Placental epithelial cell (primary cell): ENCODE data around the gene ATP5F1D. TPM values are rescaled to one million over a fixed set of nuclear protein-coding genes. Genes with fewer than 3 reads are reported as not detected.

Experiments
- total RNA-seq: library from RNA; depleted of rRNA; stranded (reverse); fragments of >200 nt; gene quantifications from 2 replicates; pipeline ENCODE4 v1.2.3, GENCODE V29; 2012

The ATP5F1D gene
- total RNA-seq = 22.0 and 23.4 TPM in 2 replicates

GRCh38 chr19:1241417-1242095 is at the start of gene ATP5F1D:
Gene ATP5F1D, plus strand, starts transcription at chr19:1241751. Its CDS starts 100 bp downstream, at chr19:1241851.

GRCh38 chr19:1205114-1206099 is 36.1 kb upstream of the ATP5F1D start, which contains the start of gene STK11:
Gene STK11, plus strand, starts transcription at chr19:1205778. Its CDS starts 1,136 bp downstream, at chr19:1206914.

GRCh38 chr19:1237754-1238368 is 3.7 kb upstream of the ATP5F1D start, which contains the start of gene CBARP:
Gene CBARP, minus strand, starts transcription at chr19:1238005. Its CDS starts 1,905 bp downstream, at chr19:1236100.

GRCh38 chr19:1248139-1248785 is 6.7 kb downstream of the ATP5F1D start, which contains the start of gene MIDN:
Gene MIDN, plus strand, starts transcription at chr19:1248583. Its CDS starts 1,714 bp downstream, at chr19:1250297.

GRCh38 chr19:1269065-1269477 is 27.5 kb downstream of the ATP5F1D start, which contains the start of gene CIRBP:
Gene CIRBP, plus strand, starts transcription at chr19:1269332. Its CDS starts 1,602 bp downstream, at chr19:1270934.

GRCh38 chr19:1275260-1275975 is 33.9 kb downstream of the ATP5F1D start, which contains the start of gene FAM174C:
Gene FAM174C, plus strand, starts transcription at chr19:1275530. Its CDS starts 20 bp downstream, at chr19:1275550.

GRCh38 chr19:1285737-1286360 is 44.3 kb downstream of the ATP5F1D start, which contains the start of gene EFNA2:
Gene EFNA2, plus strand, starts transcription at chr19:1285873. Its CDS starts 296 bp downstream, at chr19:1286169.

Other genes starting within 250 kb of the ATP5F1D start
- gene GRIN3B, start 241.3 kb upstream of the ATP5F1D start, total RNA-seq = under 0.01 and 0.79 TPM in 2 replicates
- gene TMEM259, start 220.6 kb upstream of the ATP5F1D start, total RNA-seq = 79.3 and 114 TPM in 2 replicates
- gene RNU6-2, start 220.2 kb upstream of the ATP5F1D start, total RNA-seq = not detected in 2 replicates
- gene CNN2, start 215.1 kb upstream of the ATP5F1D start, total RNA-seq = 33.0 and 118 TPM in 2 replicates
- 13.0 and 14.0 TPM in 2 replicates for gene ABCA7, start 201.6 kb upstream of the ATP5F1D start, total RNA-seq
- gene ARHGAP45, start 174.6 kb upstream of the ATP5F1D start, total RNA-seq = 1.2 and 8.4 TPM in 2 replicates
- 55.0 and 196 TPM in 2 replicates for gene POLR2E, start 146.4 kb upstream of the ATP5F1D start, total RNA-seq
- 203 and 236 TPM in 2 replicates for gene GPX4, start 137.8 kb upstream of the ATP5F1D start, total RNA-seq
- 42.0 and 42.2 TPM in 2 replicates for gene SBNO2, start 67.5 kb upstream of the ATP5F1D start, total RNA-seq
- gene STK11, start 36.0 kb upstream of the ATP5F1D start, total RNA-seq = 61.2 and 76.1 TPM in 2 replicates
- 1.6 and 3.5 TPM in 2 replicates for gene CBARP, start 3.7 kb upstream of the ATP5F1D start, total RNA-seq
- gene MIDN, start 6.8 kb downstream of the ATP5F1D start, total RNA-seq = 22.0 and 27.9 TPM in 2 replicates
- 223 and 337 TPM in 2 replicates for gene CIRBP, start 27.6 kb downstream of the ATP5F1D start, total RNA-seq
- gene FAM174C, start 33.8 kb downstream of the ATP5F1D start, total RNA-seq = 22.0 and 46.3 TPM in 2 replicates
- gene EFNA2, start 44.1 kb downstream of the ATP5F1D start, total RNA-seq = 0.39 TPM in 1 of 2 replicates, not detected in the other
- 34.9 and 91.4 TPM in 2 replicates for gene NDUFS7, start 142.2 kb downstream of the ATP5F1D start, total RNA-seq
- gene GAMT, start 159.8 kb downstream of the ATP5F1D start, total RNA-seq = 13.3 and 15.5 TPM in 2 replicates
- gene DAZAP1, start 165.8 kb downstream of the ATP5F1D start, total RNA-seq = 27.1 and 58.3 TPM in 2 replicates
- gene RPS15, start 196.6 kb downstream of the ATP5F1D start, total RNA-seq = 534 and 674 TPM in 2 replicates
- 0.22 and 0.39 TPM in 2 replicates for gene APC2, start 208.4 kb downstream of the ATP5F1D start, total RNA-seq
- 30.1 and 36.9 TPM in 2 replicates for gene C19orf25, start 237.5 kb downstream of the ATP5F1D start, total RNA-seq
- gene PCSK4, start 248.6 kb downstream of the ATP5F1D start, total RNA-seq = 2.5 and 3.1 TPM in 2 replicates
- gene REEP6, start 249.4 kb downstream of the ATP5F1D start, total RNA-seq = 5.1 and 7.9 TPM in 2 replicates